BJ (cell line): Measurements from ENCODE around the gene CFAP74. TPM values are rescaled to one million over a fixed set of nuclear protein-coding genes. Genes with fewer than 3 reads are reported as not detected.

Experiments used
- CTCF ChIA-PET: fragments of 350-600 bp; formaldehyde crosslinking; extraction: SDS; loops from one replicate; lab custom pipeline; 2021; ENCODE audit warnings: antibody characterized with exemption, inconsistent platforms; lab: Yijun Ruan, JAX
- POLR2A ChIA-PET: fragments of 300-600 bp; sonication (Branson Sonifier 250); formaldehyde crosslinking; extraction: SDS; loops from one replicate; lab custom pipeline; 2021; ENCODE audit warnings: antibody characterized with exemption; lab: Charles Lee
- DNase-seq: peaks from one replicate; pipeline ENCODE4 v3.0.0-alpha.2; 2011; ENCODE audit warnings: low read depth
- H3K27me3 ChIP-seq: 2 replicates; pipeline ENCODE4 v1.6.0; 2011; ENCODE audit warnings: low read length; ENCODE audit not compliant: control insufficient read depth, insufficient read depth
- H3K36me3 ChIP-seq: 2 replicates; pipeline ENCODE4 v1.5.1; 2011; ENCODE audit warnings: low read length; ENCODE audit not compliant: control insufficient read depth, insufficient read depth
- H3K4me3 ChIP-seq: 2 replicates; pipeline ENCODE4 v1.5.1; 2011; ENCODE audit warnings: low read depth, mild to moderate bottlenecking, control low read depth, low read length
- CTCF ChIP-seq: IDR thresholded peaks from 2 replicates; pipeline ENCODE4 v1.5.1; 2011; ENCODE audit warnings: low read depth, mild to moderate bottlenecking, control low read depth, inconsistent platforms, low read length, moderate library complexity; ENCODE audit not compliant: insufficient read depth
- polyA plus RNA-seq: library from polyadenylated mRNA; depleted of rRNA; stranded (reverse); fragments of >200 nt; gene quantifications from 2 replicates; pipeline ENCODE4 v1.2.3, GENCODE V29; 2011

The CFAP74 gene
- polyA plus RNA-seq, 1 experiment, result not detected

- no peak for TF ChIP-seq CTCF
- Histone ChIP-seq H3K4me3 (no peak overlapping the region), H3K27me3 (no peaks in the 10 kb centered on the region), H3K36me3 (no peaks in the 10 kb centered on the region)
- no peak for DNase-seq
- POLR2A ChIA-PET, result no interaction called here
- CTCF ChIA-PET, result interaction anchor here (1.0 to 2.5 kb wide), 3 partner anchors 9 to 109 kb away, joined by 3 to 10 read pairs (median 3); no protein-coding TSS in a partner anchor
These were observed 105.2 kb downstream of the CFAP74 start for GRCh38 chr1:1898246-1898933.

GRCh38 chr1:1895456-1896336 lies 107.9 kb downstream of the CFAP74 start:
- no peaks in the 10 kb centered on the region for H3K36me3 ChIP-seq
- H3K27me3 ChIP-seq, result no peaks in the 10 kb centered on the region
- ChIA-PET POLR2A (no interaction called here), CTCF (interaction anchor here (0.7 to 1.8 kb wide), 3 partner anchors 10 to 12 kb away, joined by 4 to 8 read pairs (median 4); no protein-coding TSS in a partner anchor)
- DNase-seq, result no peak
- TF ChIP-seq CTCF, result no peak
- no peak overlapping the region for H3K4me3 ChIP-seq

- ChIA-PET POLR2A (no interaction called here), CTCF (interaction anchor here (0.8 to 1.8 kb wide), 2 partner anchors 11 to 13 kb away, joined by 4 to 8 read pairs; no protein-coding TSS in a partner anchor)
- TF ChIP-seq CTCF, result no peak
- Histone ChIP-seq H3K36me3 (no peaks in the 10 kb centered on the region), H3K4me3 (no peak overlapping the region), H3K27me3 (no peaks in the 10 kb centered on the region)
- DNase-seq, result no peak
These were observed 108.5 kb downstream of the CFAP74 start for GRCh38 chr1:1895060-1895418.

GRCh38 chr1:1894354-1895059 lies 109.1 kb downstream of the CFAP74 start:
- no peak for DNase-seq
- no peak for TF ChIP-seq CTCF
- CTCF ChIA-PET, result interaction anchor here (0.8 to 1.8 kb wide), 2 partner anchors 11 to 13 kb away, joined by 4 to 8 read pairs; no protein-coding TSS in a partner anchor

More at GRCh38 chr1:1894354-1895059, 109.1 kb downstream of the CFAP74 start:
- Histone ChIP-seq H3K27me3 (no peaks in the 10 kb centered on the region), H3K4me3 (no peak overlapping the region), H3K36me3 (no peaks in the 10 kb centered on the region)
- POLR2A ChIA-PET, result no interaction called here
